GM21447 (cell line): Measurements from ENCODE around the gene CENPB.
"Not testable (repeated sequence)": the region's sequence is repeated elsewhere in the genome, so short reads cannot be mapped to it uniquely, and the experiment has no call there.

ENCODE experiments used
- ATAC-seq: cut with Tn5 transposase; IDR thresholded peaks from one replicate; pipeline ENCODE4 v1.9.1; 2021; ENCODE audit not compliant: unreplicated experiment

CENPB gene, protein sequence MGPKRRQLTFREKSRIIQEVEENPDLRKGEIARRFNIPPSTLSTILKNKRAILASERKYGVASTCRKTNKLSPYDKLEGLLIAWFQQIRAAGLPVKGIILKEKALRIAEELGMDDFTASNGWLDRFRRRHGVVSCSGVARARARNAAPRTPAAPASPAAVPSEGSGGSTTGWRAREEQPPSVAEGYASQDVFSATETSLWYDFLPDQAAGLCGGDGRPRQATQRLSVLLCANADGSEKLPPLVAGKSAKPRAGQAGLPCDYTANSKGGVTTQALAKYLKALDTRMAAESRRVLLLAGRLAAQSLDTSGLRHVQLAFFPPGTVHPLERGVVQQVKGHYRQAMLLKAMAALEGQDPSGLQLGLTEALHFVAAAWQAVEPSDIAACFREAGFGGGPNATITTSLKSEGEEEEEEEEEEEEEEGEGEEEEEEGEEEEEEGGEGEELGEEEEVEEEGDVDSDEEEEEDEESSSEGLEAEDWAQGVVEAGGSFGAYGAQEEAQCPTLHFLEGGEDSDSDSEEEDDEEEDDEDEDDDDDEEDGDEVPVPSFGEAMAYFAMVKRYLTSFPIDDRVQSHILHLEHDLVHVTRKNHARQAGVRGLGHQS

DNA sequence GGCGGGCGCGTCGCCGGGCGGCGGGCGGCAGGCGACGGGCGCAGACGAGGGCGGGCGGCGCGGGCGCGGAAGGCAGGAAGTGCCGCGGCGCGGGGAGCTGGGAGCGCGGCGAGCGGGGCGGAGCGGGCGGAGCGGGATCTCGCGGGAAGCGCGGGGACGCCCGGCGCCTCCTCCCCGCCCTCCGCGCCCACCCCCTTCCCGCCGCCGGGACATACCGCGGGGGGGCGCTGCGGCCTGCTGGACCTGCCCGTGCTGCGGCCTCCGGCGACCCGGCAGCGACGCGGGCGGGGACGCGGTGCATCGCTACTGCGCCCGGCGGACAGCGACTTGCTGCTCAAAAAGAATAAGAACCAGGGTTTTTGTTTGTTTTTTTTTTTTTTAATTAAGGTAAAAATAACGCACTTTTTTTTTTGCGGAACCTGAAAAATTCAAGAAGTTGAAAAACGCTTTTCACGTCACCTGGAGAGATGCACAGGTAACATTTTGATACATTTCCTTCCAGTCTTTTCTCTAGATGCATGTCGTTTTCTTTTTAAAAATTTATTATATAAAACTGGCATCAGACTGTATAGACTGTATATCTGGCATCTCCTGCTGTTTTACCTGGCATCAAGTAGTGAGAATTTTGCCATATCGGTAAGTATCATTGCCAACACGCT is at the start of gene CENPB:
Gene CENPB, minus strand, starts transcription at position 76 of the 659 bp plus-strand sequence. CDS start 257 bp downstream, outside the sequence.
- ATAC-seq: peak; percentile 62

DNA sequence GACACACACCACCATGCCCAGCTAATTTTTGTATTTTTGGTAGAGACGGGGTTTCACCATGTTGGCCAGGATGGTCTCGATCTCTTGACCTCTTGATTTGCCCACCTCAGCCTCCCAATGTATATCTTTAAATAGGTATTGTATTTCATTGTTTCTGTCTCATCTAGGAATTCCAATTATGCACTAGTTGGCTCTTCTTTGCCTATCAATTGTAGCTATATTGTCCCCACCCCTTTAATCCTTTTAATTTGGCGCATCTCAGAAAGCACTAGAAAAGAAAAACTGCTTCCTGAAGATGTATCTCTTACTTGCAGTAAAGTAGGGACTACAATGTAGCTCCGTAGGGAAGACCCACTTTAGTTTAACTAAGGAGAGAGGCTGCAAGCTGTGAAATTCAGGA is 49.6 kb upstream of the CENPB start:
- ATAC-seq: no peak

- ATAC-seq: not testable (repeated sequence)
Measured at GRCh38 chr20:3829891-3830290, 43.4 kb upstream of the CENPB start.

GRCh38 chr20:3828798-3829197 is 42.3 kb upstream of the CENPB start:
- ATAC-seq: no peak

DNA sequence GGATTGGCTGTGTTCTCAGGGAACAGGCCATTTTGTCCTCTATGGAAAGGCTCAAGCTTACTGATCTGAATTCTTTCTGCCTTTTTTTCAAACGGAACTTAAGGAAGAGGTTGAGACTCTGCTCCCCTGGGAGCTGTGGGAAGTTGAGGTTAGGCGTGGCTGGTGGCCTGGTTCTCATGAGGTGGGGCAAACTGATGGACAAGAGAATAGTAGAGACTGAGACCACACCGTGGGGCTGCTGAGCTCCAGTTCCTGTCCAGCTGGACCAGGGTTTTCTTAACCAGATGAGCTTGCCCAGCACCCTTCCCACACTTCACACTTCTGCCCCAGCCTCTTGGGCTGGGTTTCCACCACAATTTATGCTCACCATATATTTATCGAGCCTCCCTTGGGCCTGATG is 39.9 kb upstream of the CENPB start:
- ATAC-seq: no peak

DNA sequence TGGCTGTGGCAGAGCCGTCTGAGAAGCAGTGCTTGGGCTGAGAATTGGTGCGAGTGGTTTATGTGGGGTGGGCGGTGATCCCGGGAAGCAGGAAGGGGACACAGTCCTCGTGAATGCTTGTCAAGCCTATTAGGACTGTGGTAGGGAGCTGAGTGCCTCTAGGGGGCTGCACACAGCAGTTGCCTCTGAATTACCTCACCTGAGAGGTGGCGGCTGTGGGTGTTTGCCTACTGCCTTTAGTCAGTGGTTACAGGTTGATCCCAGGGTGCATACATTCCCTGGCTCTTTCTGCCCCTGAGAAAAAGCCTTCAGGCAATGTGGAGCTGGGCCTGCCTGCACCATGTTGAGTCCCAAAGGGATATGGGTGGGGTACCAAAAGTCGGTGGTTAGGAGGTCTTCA is 39.0 kb upstream of the CENPB start:
- ATAC-seq: no peak

DNA sequence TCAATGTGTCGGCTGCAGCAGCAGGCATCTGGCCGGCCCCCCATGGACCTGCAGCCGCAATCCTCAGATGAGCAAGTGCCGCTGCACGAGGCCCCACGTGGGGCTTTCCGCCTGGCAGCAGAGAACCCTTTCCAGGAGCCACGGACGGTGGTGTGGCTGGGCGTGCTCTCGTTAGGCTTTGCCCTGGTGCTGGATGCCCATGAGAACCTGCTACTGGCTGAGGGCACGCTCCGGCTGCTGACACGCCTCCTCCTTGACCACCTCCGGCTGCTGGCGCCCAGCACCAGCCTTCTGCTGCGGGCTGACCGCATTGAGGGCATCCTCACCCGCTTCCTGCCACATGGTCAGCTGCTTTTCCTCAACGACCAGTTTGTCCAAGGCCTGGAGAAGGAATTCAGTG is 37.3 kb upstream of the CENPB start:
- no peak for ATAC-seq

- no peak for ATAC-seq
Measured at GRCh38 chr20:3821996-3822395, 35.5 kb upstream of the CENPB start.

GRCh38 chr20:3820901-3821727 is 34.6 kb upstream of the CENPB start:
- no peak for ATAC-seq

GRCh38 chr20:3820048-3820900 is 33.7 kb upstream of the CENPB start, which contains the start of gene AP5S1:
Gene AP5S1 (plus strand): TSS chr20:3820547. CDS start chr20:3822118, 1,571 bp downstream.
- ATAC-seq: peak; percentile 75

- ATAC-seq: no peak
Measured at GRCh38 chr20:3819411-3820047, 33.0 kb upstream of the CENPB start.

GRCh38 chr20:3818155-3819151 is 31.9 kb upstream of the CENPB start:
- ATAC-seq: no peak

GRCh38 chr20:3815703-3816315 is 29.3 kb upstream of the CENPB start:
- ATAC-seq: no peak

GRCh38 chr20:3814928-3815495 is 28.5 kb upstream of the CENPB start:
- no peak for ATAC-seq

GRCh38 chr20:3813848-3814581 is 27.5 kb upstream of the CENPB start:
- no peak for ATAC-seq

- no peak for ATAC-seq
Measured at GRCh38 chr20:3812975-3813847, 26.7 kb upstream of the CENPB start.
